ENCODE data around the gene NPFF. TPM values are rescaled to one million over a fixed set of nuclear protein-coding genes. Genes with fewer than 3 reads are reported as not detected.

Gene NPFF
- total RNA-seq, 1 donor from 2014 or later: not detected

DNA sequence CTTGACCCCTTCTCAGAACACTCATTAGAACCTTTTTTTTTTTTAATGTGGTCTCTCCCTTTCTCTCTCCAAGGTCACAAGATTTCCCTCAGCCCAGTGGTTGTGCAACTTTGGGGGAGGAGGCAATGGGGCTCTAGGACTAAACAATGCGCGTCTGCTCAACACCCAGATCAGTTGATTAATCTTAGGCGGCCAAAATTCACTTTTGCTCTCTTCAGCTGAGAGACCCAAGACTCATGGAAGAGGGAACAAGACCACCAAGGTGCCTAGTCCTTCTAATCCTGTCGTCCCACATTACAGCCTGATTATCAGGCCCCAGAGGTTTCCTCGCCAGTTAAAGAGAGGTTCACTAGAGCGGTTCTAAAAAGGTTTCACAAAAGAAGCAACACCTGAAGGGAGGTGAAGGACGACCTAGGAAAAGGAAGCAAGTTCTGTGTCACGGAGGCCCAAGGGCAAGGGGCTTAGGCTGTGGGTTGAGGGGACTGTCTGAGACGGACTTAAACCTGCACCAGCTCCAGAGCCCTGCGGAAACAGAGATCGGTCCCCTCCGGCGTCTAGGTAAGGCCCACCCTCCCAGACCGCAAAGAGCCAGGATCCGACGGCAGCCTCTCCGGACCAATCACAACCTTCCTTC, 7.0 kb downstream of the NPFF start:
- intact Hi-C loops (cut with DNase I): loop anchor here (10.0 kb wide), 1 partner anchor 175 kb away; the partner anchor contains the start of gene AAAS
- ATAC-seq (ENCODE audit: poor library complexity): peak; percentile 12
- peak; percentile 70 for DNase-seq

DNA sequence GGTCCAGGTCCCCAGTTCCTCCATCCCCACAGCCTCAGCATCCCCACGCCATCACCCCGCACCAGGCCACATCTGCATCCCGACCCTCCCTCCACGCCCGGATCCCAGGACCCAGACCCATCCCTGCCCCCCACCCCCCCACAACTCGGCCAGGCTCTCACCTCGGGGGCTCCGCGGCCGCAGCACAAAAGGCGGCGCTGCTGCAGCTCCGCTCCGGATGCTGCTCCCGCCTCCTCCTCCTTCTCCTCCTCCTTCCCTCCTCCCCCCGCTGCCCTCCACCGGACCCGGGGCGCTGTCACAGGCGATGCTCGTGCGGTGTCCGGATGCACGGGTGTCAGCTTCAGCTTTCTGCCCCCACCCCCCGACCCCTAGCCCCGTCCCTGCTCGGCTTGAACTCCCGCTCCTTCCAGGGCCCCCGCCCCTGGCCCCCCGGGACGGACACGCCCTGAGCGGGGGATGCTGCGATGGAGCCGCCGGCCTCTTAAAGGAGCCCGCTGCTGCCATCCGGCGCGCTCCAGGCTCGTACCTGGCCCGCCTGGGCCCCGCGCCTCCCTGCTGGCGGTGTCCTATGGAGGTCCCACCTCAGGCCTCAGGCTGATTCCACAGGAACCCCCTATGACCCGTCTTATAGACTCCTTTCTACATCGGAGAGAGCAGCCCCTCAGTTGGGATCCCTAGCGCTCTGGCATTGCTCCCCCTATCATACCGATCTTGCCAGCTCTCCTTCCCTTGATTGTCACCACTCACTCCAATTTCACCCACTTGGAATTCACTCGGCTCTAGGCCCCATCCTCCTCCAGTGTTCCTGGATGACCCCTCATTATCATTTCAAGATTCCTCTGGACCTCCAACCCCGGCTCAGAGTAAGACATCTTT, 7.8 kb downstream of the NPFF start, which contains the start of gene MAP3K12:
MAP3K12 (minus strand) TSS at position 193 of the 876 bp plus-strand sequence. CDS start 12,067 bp downstream, outside the sequence.
- peak; percentile 78 for DNase-seq

DNA sequence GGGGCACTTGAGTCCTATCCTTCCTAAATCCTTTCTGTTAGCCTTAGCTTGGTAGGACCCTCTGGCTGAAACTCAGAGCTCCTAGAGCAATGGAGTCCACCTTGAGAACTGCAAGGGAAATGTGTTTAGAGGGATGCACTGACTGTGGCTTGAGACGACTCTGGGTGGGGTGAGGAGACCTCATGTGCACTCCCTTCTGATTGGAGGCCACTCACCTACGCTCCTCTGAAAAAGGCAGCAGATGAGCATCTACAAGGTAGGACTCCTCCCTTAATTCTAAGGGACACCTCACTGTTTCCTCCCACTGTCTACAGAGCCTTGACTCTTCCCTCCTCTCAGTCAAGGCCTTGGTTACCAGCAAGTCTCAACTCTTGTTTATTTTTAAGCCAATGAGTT, 9.1 kb downstream of the NPFF start:
- ATAC-seq (ENCODE audit: poor library complexity) (no peak), DNase-seq (no peak)
- intact Hi-C loops (cut with DNase I): loop anchor here (5.0 kb wide), 1 partner anchor 36 kb away; no protein-coding TSS in a partner anchor

More for the DNA sequence above, 7.8 kb downstream of the NPFF start, which contains the start of gene MAP3K12:
- ATAC-seq (ENCODE audit: poor library complexity): peak; percentile 10
- intact Hi-C loops (cut with DNase I): loop anchor here (5.0 to 10.0 kb wide), 2 partner anchors 37 to 175 kb away; partner anchors contain the start of gene AAAS

DNA sequence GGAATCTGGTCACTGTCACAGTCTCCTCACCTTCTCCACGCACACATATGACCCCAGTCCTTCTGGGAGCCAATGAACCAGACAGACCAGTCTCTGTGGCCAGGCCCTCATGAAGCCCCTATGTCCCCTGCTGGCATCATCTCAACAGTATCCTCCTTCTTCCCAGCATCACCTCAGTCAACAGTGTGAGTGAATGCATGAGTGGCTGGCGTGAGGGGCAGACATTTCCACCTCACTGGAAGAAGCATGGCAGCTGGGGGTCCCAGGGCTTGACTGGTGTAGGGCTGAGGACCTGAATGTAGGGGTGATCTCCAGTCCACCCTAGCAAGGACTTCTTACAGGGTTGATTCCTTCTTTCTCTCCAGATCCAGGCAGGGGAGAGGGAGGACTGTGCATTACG, 9.8 kb downstream of the NPFF start:
- intact Hi-C loops (cut with DNase I): loop anchor here (5.0 kb wide), 1 partner anchor 35 kb away; no protein-coding TSS in a partner anchor
- ATAC-seq (ENCODE audit: poor library complexity) (no peak), DNase-seq (no peak)

DNA sequence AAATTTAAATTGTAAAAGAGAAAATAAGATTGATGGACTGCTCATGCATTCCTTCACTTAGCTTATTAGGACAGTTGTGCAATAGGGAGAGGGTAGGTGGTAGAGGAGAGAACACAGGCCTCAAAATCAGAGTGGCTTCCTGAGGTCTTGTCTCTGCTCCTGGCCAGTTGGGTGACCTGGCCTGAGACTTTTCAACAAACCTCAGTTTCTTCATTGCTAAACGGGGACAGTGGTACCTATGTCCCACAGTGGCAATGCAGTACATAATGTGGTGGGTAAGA, 10.6 kb downstream of the NPFF start:
- intact Hi-C loops (cut with DNase I): loop anchor here (5.0 kb wide), 1 partner anchor 34 kb away; no protein-coding TSS in a partner anchor
- no peak for DNase-seq
- ATAC-seq (ENCODE audit: poor library complexity): no peak

DNA sequence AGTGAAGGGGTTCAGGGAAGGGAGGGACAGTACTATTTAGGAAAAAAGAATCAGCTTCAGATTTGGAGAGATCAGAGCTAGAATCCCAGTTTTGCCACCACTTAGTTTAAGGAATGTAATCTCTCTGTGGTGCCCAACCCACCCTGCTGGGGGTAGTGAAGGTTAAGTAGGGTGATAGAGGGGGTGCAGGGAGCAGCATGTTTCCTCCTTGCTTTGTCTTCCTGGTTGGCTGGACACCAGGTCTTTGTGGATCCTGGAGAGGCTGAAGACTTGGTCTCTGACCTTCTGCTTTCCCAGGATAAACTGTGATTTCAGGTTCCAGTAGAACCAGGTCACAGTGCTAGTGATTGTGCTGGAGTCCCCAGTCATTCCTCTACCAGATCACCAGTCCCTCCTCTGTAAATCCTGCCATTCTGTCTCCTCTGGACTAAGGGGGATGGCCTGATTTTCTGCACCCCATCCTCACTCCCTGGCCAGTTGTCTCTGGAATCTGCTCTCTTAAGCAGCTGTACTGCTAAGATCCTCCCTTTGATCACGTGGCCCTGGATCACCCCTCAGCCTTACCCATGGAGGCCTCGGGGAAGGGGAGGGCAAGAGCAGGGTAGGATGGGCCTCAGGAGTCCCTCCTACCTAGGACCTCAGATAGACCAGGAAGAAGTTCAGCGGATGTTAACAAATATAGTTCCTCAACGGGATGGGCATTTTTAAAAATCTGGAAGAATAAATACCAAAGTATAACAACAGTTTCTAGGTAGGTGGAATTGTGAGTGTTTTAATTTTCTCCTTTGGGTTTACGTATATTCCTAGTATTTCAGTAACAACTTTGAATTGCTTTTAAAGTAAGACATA, 11.2 kb downstream of the NPFF start:
- ATAC-seq (ENCODE audit: poor library complexity) (no peak), DNase-seq (peak; percentile 72)
- intact Hi-C loops (cut with DNase I): loop anchor here (5.0 kb wide), 1 partner anchor 34 kb away; no protein-coding TSS in a partner anchor

DNA sequence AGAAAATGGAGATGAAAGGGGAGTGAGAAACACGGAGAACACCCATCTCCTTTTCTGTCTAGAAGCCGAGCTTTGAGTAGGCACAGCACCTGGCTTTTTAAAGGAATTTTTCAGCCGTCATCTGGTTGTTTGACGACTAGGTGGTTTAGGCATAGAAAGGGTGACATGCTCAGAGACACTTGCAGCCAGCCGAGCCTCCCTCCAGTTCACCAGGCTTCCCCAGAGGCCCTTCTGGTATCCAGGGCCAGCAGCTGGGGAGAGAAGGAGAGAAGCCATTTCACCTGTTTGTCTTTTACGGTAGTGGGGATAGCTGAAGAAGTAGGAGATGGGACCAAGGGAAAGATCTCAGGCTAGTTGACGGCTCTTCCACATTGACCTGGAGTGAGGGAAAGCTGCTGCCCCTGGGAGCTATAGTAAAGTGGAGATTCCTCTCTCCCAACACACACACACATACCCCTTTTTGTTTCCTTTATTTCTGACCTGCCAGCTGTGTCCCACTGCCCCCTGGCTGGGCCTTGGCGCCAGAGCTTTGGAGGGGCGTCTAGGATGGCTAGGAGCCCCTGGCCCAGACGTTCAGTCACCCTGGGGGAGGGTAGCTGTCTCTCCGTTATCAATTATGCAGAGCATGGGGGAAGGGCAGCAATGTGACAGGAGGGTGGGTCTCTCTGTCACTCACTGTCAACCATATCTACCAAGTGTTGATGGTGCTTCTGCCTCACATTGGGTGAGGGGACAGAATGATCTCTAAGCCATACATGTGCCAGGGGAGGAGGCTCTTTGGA, 13.5 kb downstream of the NPFF start:
- ATAC-seq (ENCODE audit: poor library complexity): no peak
- intact Hi-C loops (cut with DNase I): no loop called here
- no peak for DNase-seq

DNA sequence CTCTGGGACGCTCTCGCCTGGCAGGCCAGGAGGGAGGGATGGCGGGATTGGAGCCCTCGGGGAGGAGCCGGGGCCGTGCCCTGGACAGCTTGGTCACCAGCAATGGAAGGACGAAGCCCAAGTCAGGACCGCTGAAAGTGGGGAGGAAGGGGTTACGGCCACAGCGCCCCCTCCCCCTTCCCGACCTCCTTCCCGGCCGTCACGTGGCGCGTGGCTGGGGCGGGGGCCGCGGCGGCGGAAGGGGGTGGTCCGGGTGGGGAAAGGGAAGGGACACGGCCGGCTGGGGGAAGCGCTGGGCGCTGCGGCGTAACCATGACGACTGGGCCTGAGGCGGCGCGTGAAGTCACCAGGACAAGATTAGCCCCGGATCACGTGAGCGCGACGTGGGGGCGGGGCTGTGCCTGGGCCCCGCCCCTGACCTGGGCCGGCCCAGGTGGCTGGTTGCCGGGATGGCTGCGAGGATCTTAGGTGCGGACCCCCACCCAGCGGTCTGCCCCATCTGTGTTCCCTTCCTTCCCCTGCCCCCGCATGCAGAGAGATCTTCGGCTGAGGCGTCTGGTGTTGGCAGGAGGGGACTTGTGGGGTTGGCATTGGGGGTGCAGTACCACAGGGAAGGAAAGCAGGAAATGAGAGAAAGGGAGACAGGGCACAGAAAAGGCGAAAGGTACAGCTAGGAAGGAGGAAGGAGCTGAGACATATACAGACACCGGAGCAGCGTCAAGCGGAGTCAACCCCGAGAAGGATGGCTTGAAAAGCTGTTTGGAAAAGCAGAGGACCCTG, 14.3 kb downstream of the NPFF start:
- DNase-seq: peak; percentile 95
- ATAC-seq (ENCODE audit: poor library complexity): peak; percentile 97
- intact Hi-C loops (cut with DNase I): no loop called here

DNA sequence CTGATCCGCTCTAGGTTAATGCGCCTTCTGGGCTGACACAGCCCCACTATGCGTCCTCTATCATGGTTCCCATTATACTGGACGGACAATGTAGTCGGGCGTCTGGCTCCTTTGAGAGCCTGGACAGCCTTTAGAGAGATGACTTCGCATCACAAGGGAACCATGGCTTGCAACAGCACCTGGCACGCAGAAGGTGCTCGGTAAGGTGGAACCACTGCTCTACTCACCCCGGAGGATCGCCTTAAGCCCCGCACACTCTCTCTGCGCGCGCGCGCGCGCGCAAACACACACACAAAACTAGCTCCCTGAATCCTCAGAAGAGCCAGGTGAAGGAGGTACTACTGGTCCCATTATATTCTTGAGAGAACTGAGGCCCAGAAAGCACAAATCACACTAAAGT, 15.1 kb downstream of the NPFF start:
- ATAC-seq (ENCODE audit: poor library complexity): no peak
- no peak for DNase-seq
- intact Hi-C loops (cut with DNase I): no loop called here

DNA sequence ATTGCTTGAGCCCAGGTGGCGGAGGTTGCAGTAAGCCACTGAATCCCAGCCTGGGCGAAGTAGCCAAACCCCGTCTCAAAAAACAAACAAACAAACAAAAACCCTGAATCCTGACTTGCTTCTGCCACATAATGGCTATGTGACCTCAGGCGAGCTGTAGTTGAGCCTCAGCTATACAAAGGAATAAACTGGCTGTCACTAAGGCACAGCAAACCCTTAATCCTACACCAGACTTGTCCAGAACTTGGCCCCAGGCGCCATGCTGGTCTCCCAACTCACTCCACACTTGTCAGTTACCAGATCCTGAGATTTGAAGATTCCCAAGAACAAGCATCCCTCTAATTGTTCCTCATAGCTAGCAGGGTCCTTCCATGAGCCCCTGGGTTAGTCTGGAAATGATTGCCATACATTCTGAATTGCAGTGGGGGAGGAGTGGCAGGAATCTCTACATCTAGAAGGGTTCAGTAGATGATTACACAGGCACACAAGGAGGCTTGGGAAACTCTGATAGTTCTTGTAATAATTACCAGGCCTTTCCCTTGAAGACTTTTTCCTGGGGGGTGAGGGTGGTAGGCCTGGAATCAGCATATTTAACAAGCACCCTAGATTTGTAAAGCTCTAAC, 17.9 kb downstream of the NPFF start:
- ATAC-seq (ENCODE audit: poor library complexity): no peak
- intact Hi-C loops (cut with DNase I): no loop called here
- no peak for DNase-seq

DNA sequence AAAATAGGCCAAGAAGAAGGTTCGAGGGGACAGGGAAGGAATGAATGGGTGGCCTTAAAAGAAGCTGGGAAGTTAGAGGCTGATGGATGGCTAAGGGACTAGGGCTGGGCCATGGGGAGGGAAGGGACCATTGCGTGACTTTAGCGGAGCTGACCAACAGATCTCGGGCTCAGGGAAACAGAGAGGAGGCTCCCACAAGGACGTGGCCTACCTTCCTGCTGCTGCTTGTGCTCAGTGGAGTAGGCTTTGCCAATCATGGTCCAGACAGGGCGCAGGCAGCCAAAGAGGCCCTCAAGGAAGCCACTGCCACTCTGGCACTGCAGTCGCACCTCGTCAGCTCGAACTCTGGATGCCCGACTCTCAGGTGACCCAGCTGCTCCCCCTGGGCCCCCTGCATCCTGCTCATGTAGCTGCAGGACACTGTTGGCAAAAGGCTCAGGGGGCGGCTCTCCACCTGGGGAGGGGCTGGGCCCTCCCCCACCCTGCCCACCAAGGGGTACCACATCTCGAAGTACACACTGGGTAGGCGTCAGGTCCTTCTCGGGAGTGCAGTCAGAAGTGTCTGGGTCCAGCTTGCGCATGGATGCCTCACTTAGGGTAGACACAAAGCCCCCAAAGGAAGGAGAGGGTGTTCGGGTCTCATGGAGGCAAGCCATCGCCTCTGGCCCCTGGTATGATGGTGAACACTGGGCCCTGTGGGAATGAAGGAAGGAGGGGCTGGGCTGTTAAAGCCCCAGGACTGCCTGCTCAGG, 20.4 kb downstream of the NPFF start:
- ATAC-seq (ENCODE audit: poor library complexity) (no peak), DNase-seq (no peak)
- intact Hi-C loops (cut with DNase I): no loop called here

DNA sequence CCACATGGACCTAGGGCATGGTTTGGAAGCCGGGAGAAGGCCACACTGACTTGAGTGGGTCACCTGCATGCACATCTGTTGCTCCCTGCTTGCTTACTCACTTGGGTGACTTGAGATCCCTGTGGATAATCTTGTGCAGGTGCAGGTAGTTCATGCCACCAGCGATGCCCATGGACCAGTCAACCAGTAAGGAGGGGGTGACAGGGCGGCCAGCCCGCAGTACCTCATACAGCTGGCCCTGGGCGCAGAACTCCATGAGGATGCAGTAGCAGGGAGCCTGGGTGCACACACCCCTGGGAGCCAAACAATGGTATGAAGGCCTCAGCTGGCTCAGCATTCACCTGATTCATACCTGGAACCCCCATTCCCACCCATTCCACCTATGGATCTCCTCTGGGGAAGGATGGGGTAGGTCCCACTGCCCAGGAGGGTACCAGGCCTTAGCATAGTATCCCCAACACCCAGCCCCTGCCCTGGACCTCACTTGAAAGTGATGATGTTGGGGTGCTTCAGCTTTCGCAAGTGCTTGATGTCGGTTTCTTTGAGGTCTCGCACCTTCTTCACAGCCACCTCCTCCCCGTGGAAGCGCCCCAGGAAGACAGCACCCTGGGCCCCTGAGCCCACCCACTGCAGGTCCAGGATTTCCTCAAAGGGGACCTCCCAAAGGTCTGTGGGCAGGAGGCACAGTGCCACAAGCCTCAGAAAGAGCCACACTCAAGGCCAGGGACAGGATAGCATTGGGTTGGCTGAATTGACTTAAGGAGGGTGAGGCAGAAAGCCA, 21.1 kb downstream of the NPFF start:
- no peak for ATAC-seq (ENCODE audit: poor library complexity)
- no peak for DNase-seq
- intact Hi-C loops (cut with DNase I): no loop called here

DNA sequence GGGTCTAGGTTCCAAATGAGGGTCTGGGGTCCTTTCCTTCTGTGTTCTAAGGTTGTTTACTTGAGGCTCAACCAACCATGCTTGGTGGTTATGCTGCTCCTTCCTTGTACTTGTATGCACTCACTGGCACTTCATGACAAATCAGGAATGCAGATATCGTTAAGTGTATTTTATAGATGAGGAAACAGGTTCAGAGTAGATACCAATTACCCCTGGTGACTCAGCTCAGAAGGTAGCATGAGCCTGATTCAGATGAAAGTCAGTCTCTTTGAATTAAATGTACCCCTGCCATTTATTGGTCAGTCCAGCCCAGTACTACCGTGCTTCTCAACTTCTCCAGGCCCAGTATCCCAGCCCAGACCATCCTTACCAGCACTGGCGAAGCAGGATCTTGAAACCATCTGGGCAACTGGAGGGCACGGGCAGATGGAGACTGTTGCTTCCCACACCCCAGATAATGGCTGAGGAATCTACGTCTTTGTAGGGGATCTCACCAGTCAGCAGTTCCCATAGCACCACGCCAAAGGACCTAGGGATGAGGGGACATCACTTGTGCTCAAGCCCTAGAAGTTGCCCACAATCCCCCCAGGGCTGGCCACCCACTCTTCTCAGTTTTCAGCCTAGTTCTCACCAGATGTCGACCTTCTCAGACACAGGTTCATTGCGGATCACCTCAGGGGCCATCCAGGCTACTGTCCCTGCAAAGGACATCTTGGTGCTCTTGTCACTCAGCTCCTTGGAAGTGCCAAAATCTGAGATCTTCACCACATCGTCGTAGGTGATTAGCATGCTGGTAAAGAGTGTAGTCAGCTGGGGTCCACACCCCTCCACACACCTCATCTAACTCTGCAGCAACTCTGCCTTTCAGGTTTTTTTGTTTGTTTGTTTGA, 22.4 kb downstream of the NPFF start:
- DNase-seq (no peak), ATAC-seq (ENCODE audit: poor library complexity) (no peak)
- intact Hi-C loops (cut with DNase I): no loop called here

DNA sequence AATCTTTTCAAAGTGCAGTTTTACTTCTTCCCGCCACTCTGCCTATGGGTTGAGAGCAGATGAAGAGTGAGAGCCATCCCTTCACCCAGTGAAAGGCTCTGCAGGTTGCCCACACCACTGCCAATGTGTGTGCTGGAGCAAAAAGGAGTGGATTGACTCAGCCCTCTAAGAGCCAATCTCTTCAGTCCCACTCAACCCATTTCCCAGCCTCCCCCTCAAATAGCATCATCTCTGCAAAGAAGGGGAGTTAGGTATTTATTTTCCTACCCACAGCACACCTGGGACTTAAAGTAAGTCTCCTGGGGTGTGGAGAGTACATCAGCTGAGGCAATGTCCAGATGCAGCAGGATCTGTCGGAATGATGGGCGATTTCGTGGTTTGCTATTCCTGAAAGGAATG, 23.3 kb downstream of the NPFF start:
- DNase-seq (no peak), ATAC-seq (ENCODE audit: poor library complexity) (no peak)
- intact Hi-C loops (cut with DNase I): no loop called here
